Glomerular visceral epithelial cell (primary cell): ENCODE measurements around the gene TOB1.
A peak's percentile ranks its signal among the peaks of the same experiment; 100 is the strongest.

Experiments
- DNase-seq: peaks from one replicate; pipeline ENCODE4 v3.0.0-alpha.2; 2016; ENCODE audit errors: extremely low spot score

Gene TOB1

DNA sequence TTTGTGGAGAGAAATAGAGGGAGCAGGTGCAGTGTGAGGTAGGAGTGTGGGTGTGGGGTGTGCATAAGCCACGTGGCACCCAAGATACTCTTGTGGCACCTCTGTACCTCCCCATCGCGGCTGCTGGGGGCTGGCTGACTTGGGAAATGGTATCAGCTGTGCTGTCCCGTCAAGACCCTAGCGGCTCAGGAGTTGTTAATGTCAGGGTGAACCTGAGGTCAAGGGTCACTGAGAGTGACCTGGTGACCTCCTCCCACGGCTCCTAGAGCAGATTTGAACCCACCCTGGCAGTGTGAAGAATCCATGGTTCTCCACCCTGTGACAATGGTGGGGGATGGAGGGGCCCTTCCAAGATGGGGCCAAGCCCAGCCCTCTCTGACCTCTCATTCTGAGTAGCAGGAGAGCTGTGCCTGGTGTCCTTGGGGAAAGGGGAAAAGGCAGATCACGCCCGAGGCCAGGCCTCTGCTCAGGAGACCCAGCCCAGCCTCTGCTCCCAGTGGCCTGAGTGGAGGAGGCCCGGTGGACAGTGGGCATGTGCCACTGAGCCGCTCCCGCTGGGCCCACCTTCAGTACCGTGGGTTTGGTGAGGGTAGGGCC lies 33.8 kb downstream of the TOB1 start:
- DNase-seq = no peak

DNA sequence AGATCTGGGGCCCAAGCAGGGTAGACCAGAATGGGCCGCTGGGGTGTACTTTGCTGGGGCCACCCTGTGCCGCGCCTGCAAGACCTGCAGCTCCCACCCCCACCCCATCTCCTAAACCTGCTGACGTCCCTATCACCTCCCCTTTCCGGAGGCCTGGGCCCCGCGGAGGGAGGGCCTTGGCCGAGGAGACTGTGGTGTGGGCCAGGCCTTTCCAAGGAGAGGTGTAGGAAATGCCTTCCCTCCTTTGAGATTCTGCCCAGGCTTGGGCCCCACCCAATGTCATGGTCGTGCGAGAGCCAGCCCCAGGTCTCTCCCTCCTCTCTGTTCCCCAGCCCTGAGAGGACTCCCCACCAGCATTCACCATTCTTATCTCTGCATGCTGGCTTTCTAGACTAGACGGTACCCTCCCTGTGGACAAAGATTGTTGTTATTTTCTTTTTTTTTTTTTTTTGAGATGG lies 34.7 kb downstream of the TOB1 start:
- DNase-seq = no peak

DNA sequence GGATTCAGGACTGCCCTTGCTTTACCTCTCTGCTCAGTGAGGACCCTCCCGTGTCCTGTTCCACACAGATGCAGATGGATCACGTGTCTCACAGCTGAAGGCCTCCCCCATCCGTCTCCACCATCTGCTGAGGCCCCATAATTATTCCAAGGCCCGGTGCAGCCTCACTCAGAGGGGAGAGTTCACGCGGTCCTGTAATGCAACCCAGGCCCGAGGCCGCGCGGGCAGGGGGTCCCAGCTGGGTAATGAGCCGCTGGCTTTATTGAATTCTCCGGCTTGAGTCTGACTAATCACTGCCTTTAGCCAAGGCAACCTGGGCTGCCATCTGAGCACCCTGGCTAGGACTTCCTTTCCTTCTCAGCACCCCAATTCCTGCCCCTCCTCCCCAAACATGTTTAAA lies 35.2 kb downstream of the TOB1 start:
- no peak for DNase-seq

GRCh38 chr17:50830352-50830751 lies 35.8 kb downstream of the TOB1 start:
- DNase-seq = no peak

GRCh38 chr17:50829332-50829731 lies 36.8 kb downstream of the TOB1 start:
- no peak for DNase-seq

GRCh38 chr17:50828508-50829170 lies 37.5 kb downstream of the TOB1 start:
- DNase-seq = no peak

DNA sequence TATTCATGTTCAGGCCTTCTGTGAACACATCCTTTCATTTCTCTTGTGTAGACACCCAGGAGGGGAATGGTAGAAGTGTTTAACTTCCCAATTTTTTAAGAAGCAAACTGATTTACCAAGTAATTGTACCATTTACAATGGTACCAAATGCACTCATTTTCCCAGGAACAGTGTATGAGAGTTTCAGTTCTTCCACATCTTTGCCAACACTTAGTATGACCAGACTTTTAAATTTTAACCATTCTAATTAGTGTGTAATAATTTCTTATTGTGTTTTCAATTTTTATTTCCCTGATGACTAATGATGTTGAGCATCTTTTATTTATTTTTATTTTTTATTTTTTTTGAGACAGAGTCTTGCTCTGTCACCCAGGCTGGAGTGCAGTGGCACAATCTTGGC lies 41.0 kb downstream of the TOB1 start:
- DNase-seq = no peak

DNA sequence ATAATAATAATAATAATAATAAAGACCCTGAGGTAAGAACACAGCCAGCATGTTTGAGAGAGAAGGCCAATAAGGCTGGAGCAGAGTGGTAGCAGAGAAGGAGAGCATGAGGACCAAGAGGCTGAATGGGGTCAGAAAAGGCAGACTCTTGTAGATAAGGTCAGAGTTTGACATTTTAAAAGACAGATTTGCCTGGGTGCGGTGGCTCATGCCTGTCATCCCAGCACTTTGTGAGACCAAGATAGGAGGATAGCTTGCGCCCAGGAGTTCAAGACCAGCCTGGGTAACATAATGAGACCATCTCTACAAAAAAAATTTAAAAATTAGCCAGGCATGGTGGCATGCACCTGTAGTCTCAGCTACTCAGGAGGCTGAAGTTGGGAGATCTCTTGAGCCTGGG lies 41.7 kb downstream of the TOB1 start:
- DNase-seq = no peak

DNA sequence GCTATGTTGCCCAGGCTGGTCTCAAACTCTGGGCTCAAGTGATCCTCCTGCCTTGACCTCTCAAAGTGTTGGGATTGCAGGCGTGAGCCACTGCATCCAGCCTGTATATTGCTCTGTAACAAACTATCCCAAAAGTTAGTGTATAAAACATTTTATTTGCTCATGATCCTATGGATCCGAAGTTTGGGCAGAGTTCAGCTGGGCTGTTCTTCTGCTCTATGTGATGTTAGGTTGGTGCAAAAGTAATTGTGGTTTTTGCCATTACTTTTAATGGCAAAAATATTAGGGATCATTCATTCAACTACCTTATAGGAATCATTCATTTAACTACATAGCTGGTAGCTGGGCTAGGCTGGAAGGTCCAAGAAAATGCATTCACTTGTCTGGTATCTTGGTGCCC lies 43.6 kb downstream of the TOB1 start:
- DNase-seq = no peak

DNA sequence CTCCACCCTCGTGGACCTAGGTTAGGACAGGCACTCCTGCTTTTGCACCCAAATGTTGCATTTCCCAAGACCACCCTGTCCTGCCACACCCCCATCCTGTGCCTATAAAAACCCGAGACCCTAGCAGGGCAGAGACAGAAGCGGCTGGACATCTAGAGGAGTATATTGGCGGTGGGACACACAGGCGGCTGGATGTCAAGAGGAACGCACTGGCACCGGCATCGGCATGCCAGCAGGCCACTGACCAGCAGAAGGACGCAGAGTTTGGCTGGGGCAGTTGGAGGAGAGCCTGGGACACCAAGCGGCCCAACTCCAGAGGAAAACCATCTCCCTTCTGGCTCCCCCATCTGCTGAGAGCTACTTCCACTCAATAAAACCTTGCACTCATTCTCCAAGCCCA lies 45.5 kb downstream of the TOB1 start:
- DNase-seq = no peak

DNA sequence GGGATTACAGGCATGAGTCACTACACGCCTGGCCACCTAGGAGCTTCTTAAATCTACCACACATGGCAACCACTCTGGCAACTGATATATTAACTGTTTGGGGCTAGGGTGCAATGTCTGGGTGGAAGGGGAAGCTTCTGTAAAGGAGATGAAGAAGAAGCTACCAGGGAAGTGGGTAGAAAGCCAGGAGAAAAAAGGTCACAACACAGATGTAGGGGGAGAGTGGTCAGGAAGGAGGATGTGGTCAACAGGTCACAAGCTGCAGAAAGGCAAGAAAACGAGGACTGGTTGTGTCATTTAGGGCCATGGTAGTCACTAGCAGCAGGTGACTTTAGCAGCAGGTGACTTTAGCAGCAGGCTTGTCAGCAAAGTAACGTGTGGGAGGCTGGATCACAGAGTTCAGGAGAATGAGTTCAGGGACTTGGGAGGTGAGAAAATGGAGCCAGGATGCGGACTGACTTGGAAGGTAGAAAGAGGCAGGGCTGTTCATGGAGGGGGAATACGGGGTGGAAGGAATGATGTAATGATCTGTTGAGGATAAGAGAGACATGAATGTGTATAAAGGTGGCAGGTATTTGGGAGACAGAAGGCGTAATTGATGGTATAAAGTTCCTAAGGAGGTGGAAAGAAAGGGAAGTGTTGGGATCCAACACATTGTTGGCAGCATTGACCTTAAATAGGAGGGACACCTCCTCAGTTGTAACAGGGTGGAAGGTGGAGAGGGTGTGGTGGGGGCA lies 47.1 kb downstream of the TOB1 start:
- peak; percentile 44 for DNase-seq

- DNase-seq = no peak
Measured at GRCh38 chr17:50818261-50818660, 47.9 kb downstream of the TOB1 start.

DNA sequence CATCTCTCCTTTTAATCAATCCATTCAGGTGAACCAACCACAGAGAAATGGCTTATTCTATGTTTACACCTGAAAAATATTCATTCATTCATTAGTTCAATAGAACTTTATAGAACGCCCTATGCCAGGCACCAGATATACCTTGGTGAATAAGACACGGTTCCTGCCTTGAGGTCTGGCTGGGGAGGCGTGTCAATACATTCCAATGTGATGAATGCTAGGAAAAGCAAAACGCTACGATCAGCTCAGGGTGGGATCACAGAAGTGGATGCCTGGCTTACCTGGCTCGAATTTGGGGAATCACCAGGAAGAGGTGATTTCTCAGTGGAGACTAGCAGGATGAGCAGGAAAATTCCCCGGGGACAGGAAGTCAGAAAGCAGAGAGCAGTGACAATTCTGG lies 48.3 kb downstream of the TOB1 start:
- DNase-seq = peak; percentile 57

DNA sequence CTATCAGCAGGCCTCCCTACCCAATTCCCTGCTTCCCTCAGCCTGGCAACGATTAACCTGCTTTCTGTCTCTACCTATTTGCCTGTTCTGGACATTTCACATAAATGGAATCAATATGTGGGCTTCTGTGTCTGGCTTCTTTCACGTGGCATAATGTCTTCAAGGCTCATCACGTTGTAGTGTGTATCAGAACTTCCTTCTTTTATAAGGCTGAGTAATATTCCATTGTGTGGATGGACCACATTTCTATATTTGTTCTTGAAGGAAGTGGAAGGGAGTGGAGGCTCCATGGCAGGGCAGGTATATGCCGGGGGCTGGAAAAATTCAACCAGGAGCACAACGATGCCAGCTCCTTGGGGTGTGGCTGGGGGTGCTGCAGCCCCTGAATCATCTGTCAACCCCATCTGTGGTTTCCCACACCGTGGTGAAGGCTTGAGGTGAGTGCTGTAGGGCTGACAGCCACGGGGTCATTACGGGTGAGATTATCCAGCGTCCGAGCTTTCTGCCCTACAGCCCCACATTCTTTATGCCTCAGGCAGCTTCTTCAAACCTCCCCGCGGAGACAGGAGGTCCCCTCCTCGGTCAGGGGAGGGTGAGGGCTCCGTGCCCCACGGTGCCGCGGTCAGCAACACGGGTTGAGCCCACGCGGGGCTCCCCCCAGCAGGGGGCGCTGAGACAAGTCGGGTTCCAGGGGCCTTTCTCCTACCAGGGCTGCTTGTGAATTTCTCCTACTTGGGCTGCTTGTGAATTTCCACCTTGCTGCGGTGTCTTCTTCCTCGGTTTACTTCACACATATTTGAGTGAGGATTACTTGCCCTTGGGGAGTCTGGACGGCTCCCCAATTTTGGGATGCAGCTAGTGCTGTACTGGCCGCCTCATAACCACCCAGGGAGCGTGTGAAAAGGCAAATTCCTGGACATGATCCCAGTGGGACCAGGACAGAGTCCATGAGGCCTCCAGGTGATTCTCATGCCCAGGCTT lies 49.1 kb downstream of the TOB1 start:
- DNase-seq = peak; percentile 16

DNA sequence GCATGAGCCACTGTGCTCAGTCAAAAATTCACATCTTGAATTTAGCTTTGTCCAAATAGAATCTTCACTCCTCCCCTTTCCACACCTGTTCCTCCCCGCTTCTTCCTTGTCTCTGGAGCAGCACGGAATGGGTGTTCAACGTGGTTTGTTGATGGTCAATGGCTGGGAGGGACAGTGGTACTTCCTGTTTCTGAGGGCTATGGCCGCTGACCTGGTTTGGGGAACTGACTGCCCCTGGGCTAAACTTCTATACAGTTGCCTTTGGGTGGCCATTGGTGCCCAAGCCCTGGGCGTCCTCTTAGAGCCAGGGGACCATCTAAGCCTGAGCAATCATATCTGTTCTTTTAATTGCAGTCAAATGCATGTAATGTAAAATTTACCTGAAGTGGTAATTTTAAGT lies 49.9 kb downstream of the TOB1 start:
- DNase-seq = no peak

DNA sequence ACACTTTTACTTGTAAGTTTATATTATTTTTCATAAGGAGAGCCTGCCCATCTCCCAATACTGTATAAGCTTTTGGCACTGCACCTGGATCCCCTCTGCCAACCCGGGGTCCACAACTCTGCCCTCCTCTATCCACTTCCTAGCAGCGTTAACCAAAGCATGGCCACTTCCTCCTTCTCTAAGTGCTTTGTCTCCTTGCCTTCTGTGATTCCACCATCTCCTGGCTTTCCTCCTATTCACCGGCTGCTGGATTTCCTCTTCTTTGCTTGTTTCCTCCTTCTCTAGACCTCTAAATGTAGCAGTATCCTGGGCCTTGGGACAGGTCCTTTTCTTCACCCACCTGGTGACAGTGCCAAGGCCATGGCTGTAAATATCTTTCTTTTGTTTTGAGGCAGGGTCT lies 50.8 kb downstream of the TOB1 start:
- no peak for DNase-seq

- DNase-seq = no peak
Measured at GRCh38 chr17:50813583-50813982, 52.6 kb downstream of the TOB1 start.
